ENCODE measurements around the gene FOXG1. TPM values are rescaled to one million over a fixed set of nuclear protein-coding genes. Genes with fewer than 3 reads are reported as not detected.

Gene FOXG1
- polyA plus RNA-seq, 2 of the 4 experiments (the other 2 are of a cell fraction), result 0.01 to 0.10 TPM

- Histone ChIP-seq H3K4me3 (no peak overlapping the region), H3K27ac (no peak overlapping the region), H3K9me3 (no peaks in the 10 kb centered on the region), H3K4me1 (no peaks in the 10 kb centered on the region), H3K4me2 (no peak overlapping the region)
- TF ChIP-seq FOSL2 (IDR thresholded peaks at IDR 0.05) (no peak), FOSL2 (CRISPR knock-in tag; IDR thresholded peaks at IDR 0.05) (no peak), HDAC2 (IDR thresholded peaks at IDR 0.05) (no peak), POLR2AphosphoS2 (conservative IDR thresholded peaks at IDR 0.05; ENCODE audit: low read length) (no peak), HEYL (CRISPR knock-in tag; IDR thresholded peaks at IDR 0.05) (no peak), FOSB (CRISPR knock-in tag; IDR thresholded peaks at IDR 0.05) (no peak), MYC (IDR thresholded peaks at IDR 0.05; ENCODE audit: borderline replicate concordance, low read length) (no peak), PHF8 (IDR thresholded peaks at IDR 0.05; ENCODE audit: borderline replicate concordance, low read depth) (no peak), SREBF2 (IDR thresholded peaks at IDR 0.05) (no peak), CEBPB (IDR thresholded peaks at IDR 0.05) (no peak), EHMT2 (IDR thresholded peaks at IDR 0.05; ENCODE audit: low read depth) (no peak), GATA3 (IDR thresholded peaks at IDR 0.05; ENCODE audit: borderline replicate concordance) (no peak), ATOH8 (CRISPR knock-in tag; IDR thresholded peaks at IDR 0.05; ENCODE audit: low read depth) (no peak), MAZ (IDR thresholded peaks at IDR 0.05; ENCODE audit: borderline replicate concordance, low read depth, low read length) (no peak), HOXA7 (CRISPR knock-in tag; IDR thresholded peaks at IDR 0.05) (no peak), RCOR1 (IDR thresholded peaks at IDR 0.05; ENCODE audit: low read depth, low read length) (no peak), ZSCAN20 (CRISPR knock-in tag; IDR thresholded peaks at IDR 0.05) (no peak), RAD21 (conservative IDR thresholded peaks at IDR 0.05 in 1 of 2, IDR thresholded peaks at IDR 0.05 in 1 of 2) (no peak), CHD4 (IDR thresholded peaks at IDR 0.05; ENCODE audit: borderline replicate concordance) (no peak)
- TF ChIP-seq, protein P1, sequence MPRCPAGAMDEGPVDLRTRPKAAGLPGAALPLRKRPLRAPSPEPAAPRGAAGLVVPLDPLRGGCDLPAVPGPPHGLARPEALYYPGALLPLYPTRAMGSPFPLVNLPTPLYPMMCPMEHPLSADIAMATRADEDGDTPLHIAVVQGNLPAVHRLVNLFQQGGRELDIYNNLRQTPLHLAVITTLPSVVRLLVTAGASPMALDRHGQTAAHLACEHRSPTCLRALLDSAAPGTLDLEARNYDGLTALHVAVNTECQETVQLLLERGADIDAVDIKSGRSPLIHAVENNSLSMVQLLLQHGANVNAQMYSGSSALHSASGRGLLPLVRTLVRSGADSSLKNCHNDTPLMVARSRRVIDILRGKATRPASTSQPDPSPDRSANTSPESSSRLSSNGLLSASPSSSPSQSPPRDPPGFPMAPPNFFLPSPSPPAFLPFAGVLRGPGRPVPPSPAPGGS (IDR thresholded peaks at IDR 0.05), result no peak
- ChIA-PET POLR2A (no interaction called here), CTCF (no interaction called here)
- 69% methylated on average over 56 of the region's 62 CpGs for WGBS (ENCODE audit: missing lambda C conversion rate)
- DNase-seq (ENCODE audit: low read depth in 1 of 2, low spot score in 1 of 2), result no peak
- no peak for ATAC-seq
- no peak for FAIRE-seq
Observed at GRCh38 chr14:28785096-28785952, 18.7 kb downstream of the FOXG1 start.

GRCh38 chr14:28807518-28807917 is 40.9 kb downstream of the FOXG1 start:
- WGBS (ENCODE audit: missing lambda C conversion rate), result 30% methylated on average over 1 of the region's 1 CpG
- ChIA-PET CTCF (no interaction called here), POLR2A (no interaction called here)
- Histone ChIP-seq H3K9me3 (no peaks in the 10 kb centered on the region), H3K4me1 (no peaks in the 10 kb centered on the region), H3K27ac (no peak overlapping the region), H3K4me2 (no peak overlapping the region), H3K4me3 (no peak overlapping the region)
- ATAC-seq (no peak), FAIRE-seq (peak; percentile 76), DNase-seq (ENCODE audit: low read depth in 1 of 2, low spot score in 1 of 2) (no peak)
- TF ChIP-seq RARB (CRISPR knock-in tag; IDR thresholded peaks at IDR 0.05), result no peak
- TF ChIP-seq NFE2L2 (conservative IDR thresholded peaks at IDR 0.05; ENCODE audit: low read length), result no peak
- TF ChIP-seq, protein P2, sequence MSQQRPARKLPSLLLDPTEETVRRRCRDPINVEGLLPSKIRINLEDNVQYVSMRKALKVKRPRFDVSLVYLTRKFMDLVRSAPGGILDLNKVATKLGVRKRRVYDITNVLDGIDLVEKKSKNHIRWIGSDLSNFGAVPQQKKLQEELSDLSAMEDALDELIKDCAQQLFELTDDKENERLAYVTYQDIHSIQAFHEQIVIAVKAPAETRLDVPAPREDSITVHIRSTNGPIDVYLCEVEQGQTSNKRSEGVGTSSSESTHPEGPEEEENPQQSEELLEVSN (IDR thresholded peaks at IDR 0.05; ENCODE audit: borderline replicate concordance, low read depth), result no peak
- TF ChIP-seq HDAC2 (IDR thresholded peaks at IDR 0.05), result no peak
- TF ChIP-seq MYC (IDR thresholded peaks at IDR 0.05; ENCODE audit: borderline replicate concordance, low read length), result no peak
- TF ChIP-seq JUN (IDR thresholded peaks at IDR 0.05), result no peak
- no peak for TF ChIP-seq FOXS1 (CRISPR knock-in tag; IDR thresholded peaks at IDR 0.05)
- no peak for TF ChIP-seq CHD4 (IDR thresholded peaks at IDR 0.05; ENCODE audit: borderline replicate concordance)
- no peak for TF ChIP-seq EHMT2 (IDR thresholded peaks at IDR 0.05; ENCODE audit: low read depth)
- TF ChIP-seq EHF (CRISPR knock-in tag; IDR thresholded peaks at IDR 0.05), result no peak
- TF ChIP-seq PHF8 (IDR thresholded peaks at IDR 0.05; ENCODE audit: borderline replicate concordance, low read depth), result no peak
- no peak for TF ChIP-seq SREBF2 (IDR thresholded peaks at IDR 0.05)
- no peak for TF ChIP-seq POLR2AphosphoS2 (conservative IDR thresholded peaks at IDR 0.05; ENCODE audit: low read length)
- TF ChIP-seq TP53 (CRISPR knock-in tag; IDR thresholded peaks at IDR 0.05), result no peak
